Neural progenitor cell (in vitro differentiated cells): Measurements from ENCODE around the gene PRKD1. TPM values are rescaled to one million over a fixed set of nuclear protein-coding genes. Genes with fewer than 3 reads are reported as not detected.

Experiments used
- DNase-seq: peaks from one replicate; pipeline ENCODE4 v3.0.0-alpha.2; 2016; ENCODE audit warnings: low spot score
- H2AFZ ChIP-seq: fragments of 200-600 bp; sonication (generic); replicated peaks from 2 replicates; pipeline ENCODE4 v1.6.1; 2016; ENCODE audit warnings: antibody characterized with exemption
- H3F3A ChIP-seq: fragments of 200-600 bp; sonication (generic); 2 replicates; pipeline ENCODE4 v1.6.1; 2016; ENCODE audit warnings: antibody characterized with exemption, low read depth
- H3K27ac ChIP-seq: fragments of 200-600 bp; sonication (generic); 2 replicates; pipeline ENCODE4 v1.5.1; 2016; ENCODE audit warnings: mild to moderate bottlenecking
- H3K27me3 ChIP-seq: fragments of 200-600 bp; sonication (generic); 2 replicates; pipeline ENCODE4 v1.6.1; 2016; ENCODE audit warnings: mild to moderate bottlenecking, moderate library complexity
- H3K36me3 ChIP-seq: fragments of 200-600 bp; sonication (generic); 2 replicates; pipeline ENCODE4 v1.5.1; 2016
- H3K4me1 ChIP-seq: fragments of 200-600 bp; sonication (generic); 2 replicates; pipeline ENCODE4 v1.6.1; 2016; ENCODE audit warnings: mixed run types
- H3K4me2 ChIP-seq: fragments of 200-600 bp; sonication (generic); 2 replicates; pipeline ENCODE4 v1.6.1; 2016
- H3K4me3 ChIP-seq: fragments of 200-600 bp; sonication (generic); 2 replicates; pipeline ENCODE4 v1.5.1; 2016
- H3K79me2 ChIP-seq: fragments of 200-600 bp; sonication (generic); 2 replicates; pipeline ENCODE4 v1.6.1; 2016; ENCODE audit warnings: low read depth
- H3K9ac ChIP-seq: fragments of 200-600 bp; sonication (generic); 2 replicates; pipeline ENCODE4 v1.6.1; 2016
- H3K9me3 ChIP-seq: fragments of 200-600 bp; sonication (generic); 2 replicates; pipeline ENCODE4 v1.5.1; 2016; ENCODE audit warnings: low read depth
- H4K20me1 ChIP-seq: fragments of 200-600 bp; sonication (generic); 2 replicates; pipeline ENCODE4 v1.6.1; 2016; ENCODE audit warnings: low read depth
- H3K27ac Mint-ChIP-seq: 3 replicates; pipeline ENCODE4 v1.8.0; 2021; ENCODE audit warnings: mixed read lengths
- H3K27me3 Mint-ChIP-seq: 2 replicates; pipeline ENCODE4 v1.8.0; 2022; ENCODE audit warnings: low read depth, mild to moderate bottlenecking, inconsistent platforms, moderate library complexity, mixed read lengths; ENCODE audit not compliant: insufficient read depth
- H3K36me3 Mint-ChIP-seq: 3 replicates; pipeline ENCODE4 v1.8.0; 2021; ENCODE audit warnings: mixed read lengths
- H3K4me1 Mint-ChIP-seq: 3 replicates; pipeline ENCODE4 v1.8.0; 2021; ENCODE audit warnings: mixed read lengths
- H3K4me3 Mint-ChIP-seq: 3 replicates; pipeline ENCODE4 v1.8.0; 2021; ENCODE audit warnings: mild to moderate bottlenecking, moderate library complexity, mixed read lengths
- H3K9me3 Mint-ChIP-seq: 3 replicates; pipeline ENCODE4 v1.8.0; 2020; ENCODE audit warnings: mixed read lengths
- EZH2 ChIP-seq: fragments of 200-600 bp; sonication (generic); IDR thresholded peaks from 2 replicates; pipeline ENCODE4 v1.6.1; 2017; ENCODE audit warnings: antibody characterized with exemption, mild to moderate bottlenecking, moderate library complexity
- EZH2phosphoT487 ChIP-seq: fragments of 200-600 bp; sonication (generic); IDR thresholded peaks from 2 replicates; pipeline ENCODE4 v1.6.1; 2017; ENCODE audit warnings: antibody characterized with exemption
- total RNA-seq: library from RNA; depleted of rRNA; stranded (reverse); fragments of >200 nt; gene quantifications from 2 replicates; pipeline ENCODE4 v1.2.3, GENCODE V29; 2015; ENCODE audit warnings: low replicate concordance
- TF ChIP-seq, protein P1 (sequence below): fragments of 200-600 bp; sonication (generic); IDR thresholded peaks from 2 replicates; pipeline ENCODE4 v1.5.1; 2017; ENCODE audit warnings: antibody characterized with exemption, mild to moderate bottlenecking

PRKD1 gene
- total RNA-seq, 1 donor from 2014 or later, result 8.7 TPM

DNA sequence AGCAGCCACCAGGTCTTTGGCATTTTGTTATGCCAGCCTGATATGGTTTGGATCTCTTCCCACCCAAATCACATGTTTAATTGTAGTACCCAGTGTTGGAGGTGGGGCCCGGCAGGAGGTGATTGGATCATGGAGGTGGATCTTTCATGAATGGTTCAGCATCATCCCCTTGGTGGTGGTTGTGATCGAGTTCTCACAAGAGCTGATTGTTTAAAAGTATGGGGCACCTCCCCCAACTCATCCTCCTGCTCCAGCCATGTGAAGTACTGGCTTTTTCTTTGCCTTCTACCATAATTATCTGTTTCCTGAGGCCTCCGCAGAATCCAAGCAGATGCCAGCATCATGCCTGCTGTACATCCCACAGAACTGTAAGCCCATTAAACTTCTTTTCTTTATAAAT is 12.8 kb upstream of the PRKD1 start:
- H3K27me3 ChIP-seq, result no peaks in the 10 kb centered on the region
- Mint-ChIP-seq H3K4me3 (no peak overlapping the region), H3K36me3 (no peaks in the 10 kb centered on the region), H3K4me1 (no peaks in the 10 kb centered on the region), H3K27ac (no peak overlapping the region), H3K27me3 (no peaks in the 10 kb centered on the region), H3K9me3 (peaks cover 4% of the 10 kb centered on the region)
- H3K9me3 ChIP-seq, result no peaks in the 10 kb centered on the region
- no peak overlapping the region for H3K9ac ChIP-seq
- no peak overlapping the region for H3K4me3 ChIP-seq
- no peaks in the 10 kb centered on the region for H3K79me2 ChIP-seq
- H2AFZ ChIP-seq, result peak overlapping the region; percentile 4
- H3K36me3 ChIP-seq, result no peaks in the 10 kb centered on the region
- no peaks in the 10 kb centered on the region for H3F3A ChIP-seq
- no peaks in the 10 kb centered on the region for H3K4me1 ChIP-seq
- H3K4me2 ChIP-seq, result no peak overlapping the region
- no peak for TF ChIP-seq EZH2
- TF ChIP-seq, protein P1, sequence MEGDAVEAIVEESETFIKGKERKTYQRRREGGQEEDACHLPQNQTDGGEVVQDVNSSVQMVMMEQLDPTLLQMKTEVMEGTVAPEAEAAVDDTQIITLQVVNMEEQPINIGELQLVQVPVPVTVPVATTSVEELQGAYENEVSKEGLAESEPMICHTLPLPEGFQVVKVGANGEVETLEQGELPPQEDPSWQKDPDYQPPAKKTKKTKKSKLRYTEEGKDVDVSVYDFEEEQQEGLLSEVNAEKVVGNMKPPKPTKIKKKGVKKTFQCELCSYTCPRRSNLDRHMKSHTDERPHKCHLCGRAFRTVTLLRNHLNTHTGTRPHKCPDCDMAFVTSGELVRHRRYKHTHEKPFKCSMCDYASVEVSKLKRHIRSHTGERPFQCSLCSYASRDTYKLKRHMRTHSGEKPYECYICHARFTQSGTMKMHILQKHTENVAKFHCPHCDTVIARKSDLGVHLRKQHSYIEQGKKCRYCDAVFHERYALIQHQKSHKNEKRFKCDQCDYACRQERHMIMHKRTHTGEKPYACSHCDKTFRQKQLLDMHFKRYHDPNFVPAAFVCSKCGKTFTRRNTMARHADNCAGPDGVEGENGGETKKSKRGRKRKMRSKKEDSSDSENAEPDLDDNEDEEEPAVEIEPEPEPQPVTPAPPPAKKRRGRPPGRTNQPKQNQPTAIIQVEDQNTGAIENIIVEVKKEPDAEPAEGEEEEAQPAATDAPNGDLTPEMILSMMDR, result no peak
- H3K27ac ChIP-seq, result no peak overlapping the region
- DNase-seq, result no peak
- H4K20me1 ChIP-seq, result no peaks in the 10 kb centered on the region

DNA sequence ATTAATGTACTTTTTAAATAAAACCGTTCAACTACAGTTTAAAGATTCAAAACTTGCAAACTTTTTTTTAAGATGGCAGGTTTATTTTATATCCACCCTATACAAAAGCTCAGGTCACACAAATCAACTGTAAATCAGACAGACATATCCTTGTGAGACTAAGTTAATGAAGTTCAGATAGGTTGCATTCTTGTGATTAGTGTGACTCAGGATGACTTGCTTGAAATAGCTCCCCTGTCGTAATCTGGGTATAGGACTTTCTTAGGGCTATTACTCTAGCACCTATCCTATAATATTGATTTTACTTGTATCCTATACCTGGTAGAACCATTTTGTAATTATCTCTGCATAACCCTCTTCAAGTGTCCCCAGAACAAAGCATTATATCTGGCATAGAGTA is 9.5 kb upstream of the PRKD1 start:
- Mint-ChIP-seq H3K9me3 (no peaks in the 10 kb centered on the region), H3K27ac (no peak overlapping the region), H3K36me3 (no peaks in the 10 kb centered on the region), H3K27me3 (no peaks in the 10 kb centered on the region), H3K4me1 (no peaks in the 10 kb centered on the region), H3K4me3 (no peak overlapping the region)
- Histone ChIP-seq H3K4me2 (no peak overlapping the region), H3K4me1 (no peaks in the 10 kb centered on the region), H4K20me1 (no peaks in the 10 kb centered on the region), H3K9ac (no peak overlapping the region), H3K27ac (no peak overlapping the region), H3F3A (no peaks in the 10 kb centered on the region), H3K79me2 (no peaks in the 10 kb centered on the region), H3K27me3 (no peaks in the 10 kb centered on the region), H2AFZ (no peak overlapping the region), H3K9me3 (no peaks in the 10 kb centered on the region), H3K4me3 (no peak overlapping the region), H3K36me3 (no peaks in the 10 kb centered on the region)
- TF ChIP-seq EZH2phosphoT487, result no peak
- no peak for TF ChIP-seq EZH2
- TF ChIP-seq, protein P1, result no peak
- no peak for DNase-seq

DNA sequence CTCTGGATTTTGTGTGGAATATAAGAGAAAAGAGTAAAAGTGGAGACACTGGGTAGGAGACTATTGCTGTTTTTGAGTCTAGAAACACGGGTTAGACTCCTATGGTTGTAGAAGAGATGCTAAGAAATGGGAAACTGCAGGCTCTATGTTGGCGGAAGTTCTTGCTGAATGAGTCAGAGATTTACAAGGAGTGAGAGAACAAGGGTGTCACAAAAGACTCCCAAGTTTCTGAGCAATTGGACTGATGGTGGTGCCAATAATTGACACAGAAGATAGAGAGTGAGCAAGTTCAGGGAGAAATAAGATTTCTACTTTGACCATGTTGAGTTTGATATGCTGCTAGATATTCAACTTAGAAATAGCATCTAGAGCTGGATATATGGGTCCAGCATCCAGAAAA is 2.6 kb upstream of the PRKD1 start:
- H3K4me2 ChIP-seq, result no peak overlapping the region
- H3K4me1 ChIP-seq, result peaks cover 14% of the 10 kb centered on the region
- H3K9ac ChIP-seq, result no peak overlapping the region
- Mint-ChIP-seq H3K4me3 (no peak overlapping the region), H3K27me3 (peaks cover 3% of the 10 kb centered on the region), H3K9me3 (no peaks in the 10 kb centered on the region), H3K27ac (no peak overlapping the region), H3K4me1 (peaks cover 14% of the 10 kb centered on the region), H3K36me3 (no peaks in the 10 kb centered on the region)
- H3K27ac ChIP-seq, result no peak overlapping the region
- peaks cover 52% of the 10 kb centered on the region for H3K27me3 ChIP-seq
- peaks cover 26% of the 10 kb centered on the region for H3F3A ChIP-seq
- H2AFZ ChIP-seq, result no peak overlapping the region
- no peaks in the 10 kb centered on the region for H3K79me2 ChIP-seq
- no peak overlapping the region for H3K4me3 ChIP-seq
- H3K36me3 ChIP-seq, result no peaks in the 10 kb centered on the region
- TF ChIP-seq EZH2, result no peak
- no peak for TF ChIP-seq EZH2phosphoT487
- TF ChIP-seq, protein P1, result no peak
- no peak for DNase-seq
- peaks cover 15% of the 10 kb centered on the region for H4K20me1 ChIP-seq
- no peaks in the 10 kb centered on the region for H3K9me3 ChIP-seq
